Left ventricle myocardium inferior (tissue), 1 donor: Measurements from ENCODE around the gene GRIK3. TPM values are rescaled to one million over a fixed set of nuclear protein-coding genes. Genes with fewer than 3 reads are reported as not detected.

Source experiments
- DNase-seq: peaks from one replicate; pipeline ENCODE4 v3.0.0-alpha.2; 2020
- H3K27ac ChIP-seq: fragments of 200-600 bp; replicated peaks from 2 replicates; pipeline ENCODE4 v1.8.0; 2021
- H3K27me3 ChIP-seq: fragments of 200-600 bp; 2 replicates; pipeline ENCODE4 v1.8.0; 2021; ENCODE audit warnings: low read depth
- H3K36me3 ChIP-seq: fragments of 200-600 bp; 2 replicates; pipeline ENCODE4 v1.8.0; 2021
- H3K4me1 ChIP-seq: fragments of 200-600 bp; 2 replicates; pipeline ENCODE4 v1.8.0; 2021
- H3K4me3 ChIP-seq: fragments of 200-600 bp; 2 replicates; pipeline ENCODE4 v1.8.0; 2021; ENCODE audit warnings: mild to moderate bottlenecking, moderate library complexity
- H3K9me3 ChIP-seq: fragments of 200-600 bp; replicated peaks from 2 replicates; pipeline ENCODE4 v1.8.0; 2021
- CTCF ChIP-seq: fragments of 200-600 bp; IDR thresholded peaks from 2 replicates; pipeline ENCODE4 v1.8.0; 2021; ENCODE audit warnings: antibody characterized with exemption, mild to moderate bottlenecking, borderline replicate concordance
- intact Hi-C: fragments of 100-400 bp; cut with micrococcal nuclease; formaldehyde crosslinking; loops from one replicate; pipeline ENCODE4 v1.11.0; 2022
- total RNA-seq: library from RNA; stranded (reverse); fragmentation: NEBNext Ultra II Directional; extraction: Animal tissue kit (Norgen Biotek cat#: 25700); gene quantifications from one replicate; pipeline ENCODE4 v1.2.1, GENCODE V29; 2021
- donor health status: DM: no; HTN: yes; CAD: no; lungs with severe emphysema.

Gene GRIK3
- total RNA-seq, 1 donor from 2014 or later = 0.55 TPM

DNA sequence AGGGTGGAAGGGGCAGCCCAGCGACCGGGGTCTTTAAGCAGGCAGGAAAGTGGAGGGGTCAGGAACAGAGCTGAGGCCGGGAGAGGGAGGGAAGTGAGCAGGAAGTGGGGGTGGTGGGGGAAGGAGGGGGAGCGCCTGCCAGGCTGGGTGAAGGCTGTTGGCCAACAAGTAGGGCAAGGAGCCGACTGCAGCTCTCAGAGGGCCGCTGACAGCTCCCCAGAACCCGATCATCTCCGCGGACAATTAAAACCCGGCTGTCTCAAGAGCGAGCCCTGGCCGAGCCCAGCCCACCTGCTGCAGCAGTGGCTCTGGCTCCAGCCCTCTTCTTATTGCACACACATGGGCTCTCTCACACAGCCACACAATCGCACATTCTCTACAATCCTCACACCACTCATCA, 51.6 kb downstream of the GRIK3 start:
- H3K9me3 ChIP-seq = peaks cover 8% of the 10 kb centered on the region
- H3K27me3 ChIP-seq = peaks cover 65% of the 10 kb centered on the region
- intact Hi-C loops = no loop called here
- DNase-seq = no peak
- H3K27ac ChIP-seq = no peak overlapping the region
- H3K4me1 ChIP-seq = peaks cover 7% of the 10 kb centered on the region
- H3K4me3 ChIP-seq = no peak overlapping the region
- no peaks in the 10 kb centered on the region for H3K36me3 ChIP-seq
- TF ChIP-seq CTCF = no peak

DNA sequence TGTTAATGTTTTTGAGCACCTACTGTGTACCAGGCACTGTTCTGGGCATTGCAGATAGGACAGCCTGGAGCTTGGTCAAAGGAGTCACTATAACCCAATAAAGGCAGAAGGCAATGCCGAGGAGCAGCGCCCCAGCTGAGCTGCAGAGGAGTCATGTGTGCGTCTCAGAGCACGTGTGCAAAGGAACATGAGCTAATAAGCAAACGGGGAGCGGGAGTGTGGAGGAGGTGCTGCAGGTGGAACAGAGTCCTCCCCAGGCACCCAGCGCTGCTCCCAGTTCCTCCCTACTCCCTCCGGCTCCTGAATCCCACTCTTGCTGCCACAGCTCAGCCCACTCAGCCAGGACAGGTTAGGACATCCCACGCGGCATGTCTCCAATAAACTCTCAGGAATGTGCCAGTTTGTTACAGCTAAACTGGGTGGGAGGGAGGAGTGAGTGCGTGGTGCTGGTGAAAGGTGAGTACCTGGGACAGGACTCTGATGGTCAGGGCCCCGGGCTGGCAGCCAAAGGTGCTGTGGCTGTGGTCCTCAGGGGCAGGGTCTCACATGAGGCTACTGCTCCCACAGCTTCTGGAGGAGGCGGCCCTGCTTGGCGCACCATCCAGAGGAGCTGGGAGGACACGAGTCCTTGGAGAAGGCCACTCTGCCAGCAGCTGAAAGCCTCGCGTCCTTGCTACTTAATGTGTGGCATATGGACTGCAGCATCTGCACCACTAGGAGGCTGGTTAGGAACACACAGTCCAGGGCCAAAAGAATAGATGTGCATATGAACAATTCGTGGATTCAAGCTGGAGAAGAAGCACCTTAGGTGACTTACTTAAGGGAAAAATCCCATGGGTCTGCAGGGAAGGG, 52.3 kb downstream of the GRIK3 start:
- Histone ChIP-seq H3K4me1 (peaks cover 7% of the 10 kb centered on the region), H3K27ac (no peak overlapping the region), H3K4me3 (no peak overlapping the region), H3K36me3 (no peaks in the 10 kb centered on the region), H3K9me3 (peaks cover 8% of the 10 kb centered on the region), H3K27me3 (peaks cover 72% of the 10 kb centered on the region)
- intact Hi-C loops = no loop called here
- TF ChIP-seq CTCF = no peak
- no peak for DNase-seq

GRCh38 chr1:36981126-36981525, 53.2 kb downstream of the GRIK3 start:
- H3K4me1 ChIP-seq = peaks cover 7% of the 10 kb centered on the region
- DNase-seq = no peak
- no peak overlapping the region for H3K27ac ChIP-seq
- no peaks in the 10 kb centered on the region for H3K36me3 ChIP-seq
- intact Hi-C loops = no loop called here
- peaks cover 8% of the 10 kb centered on the region for H3K9me3 ChIP-seq
- H3K27me3 ChIP-seq = peaks cover 81% of the 10 kb centered on the region
- no peak overlapping the region for H3K4me3 ChIP-seq
- TF ChIP-seq CTCF = no peak

- peaks cover 8% of the 10 kb centered on the region for H3K9me3 ChIP-seq
- TF ChIP-seq CTCF = no peak
- peaks cover 74% of the 10 kb centered on the region for H3K27me3 ChIP-seq
- no peak for DNase-seq
- H3K4me1 ChIP-seq = no peaks in the 10 kb centered on the region
- intact Hi-C loops = no loop called here
- no peak overlapping the region for H3K4me3 ChIP-seq
- H3K27ac ChIP-seq = no peak overlapping the region
- H3K36me3 ChIP-seq = no peaks in the 10 kb centered on the region
Measured at GRCh38 chr1:36977731-36978406, 56.4 kb downstream of the GRIK3 start.

DNA sequence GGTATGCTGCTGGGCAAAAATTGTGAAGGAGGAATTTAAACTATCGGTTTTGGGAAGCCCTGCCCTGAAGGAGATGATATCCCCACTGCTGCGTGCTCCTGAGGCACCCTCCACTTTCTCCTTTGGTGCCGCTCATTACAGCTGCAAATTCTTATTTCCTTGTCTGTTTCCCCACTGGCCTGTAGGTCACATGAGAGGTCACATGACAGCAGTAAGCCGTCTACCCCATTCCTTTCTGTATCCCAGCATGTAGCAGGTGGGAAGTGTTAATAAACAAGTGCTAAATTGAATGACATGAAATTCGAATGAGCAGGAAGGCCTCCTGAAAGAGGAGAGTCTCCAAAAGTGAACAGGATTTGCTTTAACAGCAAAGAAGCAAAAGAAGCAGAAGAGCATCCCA, 58.7 kb downstream of the GRIK3 start:
- Histone ChIP-seq H3K9me3 (peaks cover 8% of the 10 kb centered on the region), H3K36me3 (no peaks in the 10 kb centered on the region), H3K27ac (no peak overlapping the region), H3K4me3 (no peak overlapping the region), H3K27me3 (peaks cover 52% of the 10 kb centered on the region), H3K4me1 (no peaks in the 10 kb centered on the region)
- intact Hi-C loops = no loop called here
- no peak for TF ChIP-seq CTCF
- no peak for DNase-seq
